ENCODE measurements around the gene CDC5L. TPM values are rescaled to one million over a fixed set of nuclear protein-coding genes. Genes with fewer than 3 reads are reported as not detected.

Gene CDC5L
- total RNA-seq, 4 donors from 2014 or later: 12.3 to 19.2 (median 13.9) TPM

DNA sequence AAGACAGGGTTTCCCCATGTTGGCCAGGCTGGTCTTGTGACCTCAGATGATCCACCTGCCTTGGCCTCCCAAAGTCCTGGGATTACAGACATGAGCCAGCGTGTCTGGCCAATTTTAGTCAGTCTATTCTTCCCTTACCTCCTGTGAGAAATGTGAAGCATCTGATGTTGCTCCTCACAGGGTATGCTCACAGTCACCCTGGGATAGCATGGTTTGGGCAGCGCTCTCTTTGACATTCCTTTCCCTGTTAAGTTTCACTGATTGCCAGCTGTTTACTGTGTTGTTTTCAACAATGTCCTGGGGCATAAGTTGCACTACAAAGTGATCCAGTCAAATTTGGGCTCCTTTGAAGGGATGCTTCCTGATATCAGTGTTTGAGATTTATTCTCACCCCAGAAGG, 13.1 kb downstream of the CDC5L start:
- intact Hi-C loops (cut with DNase I; ENCODE audit: low total_unique reads): no loop called here
- no peak for DNase-seq (ENCODE audit: low spot score in 2 of 2)
- no peak for TF ChIP-seq POLR2A (IDR thresholded peaks at IDR 0.05)
- TF ChIP-seq CTCF (IDR thresholded peaks at IDR 0.05): no peak
- H3K4me3 ChIP-seq (ENCODE audit: low read depth, poor library complexity, severe bottlenecking): no peak overlapping the region
- WGBS, 2 donors: 94 to 97% methylated on average over 2 of the region's 2 CpGs

DNA sequence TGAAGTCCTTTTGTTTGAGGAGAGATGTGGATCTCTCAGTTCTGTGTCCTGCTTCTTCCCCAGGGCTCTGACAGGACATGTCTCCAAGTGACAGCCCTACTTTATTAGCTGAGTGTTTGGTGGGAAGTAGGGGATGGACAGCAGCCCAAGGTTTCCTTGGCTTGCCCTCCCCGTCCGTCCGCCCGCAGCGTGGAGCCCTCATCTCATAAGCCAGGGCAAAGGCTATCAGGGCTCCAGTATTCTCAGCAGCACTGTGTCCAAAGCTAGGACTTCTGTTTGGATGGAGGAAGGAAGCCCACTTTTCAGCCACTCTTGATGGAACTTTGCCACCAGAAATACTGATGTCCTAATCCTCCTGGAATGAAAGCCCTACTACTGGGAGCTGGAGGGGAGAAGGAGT, 13.6 kb downstream of the CDC5L start:
- DNase-seq (ENCODE audit: low spot score in 2 of 2): no peak
- H3K4me3 ChIP-seq (ENCODE audit: low read depth, poor library complexity, severe bottlenecking): no peak overlapping the region
- intact Hi-C loops (cut with DNase I; ENCODE audit: low total_unique reads): no loop called here
- 62 to 83% methylated on average over 4 to 5 of the region's 5 CpGs for WGBS, 2 donors
- TF ChIP-seq CTCF (IDR thresholded peaks at IDR 0.05) (no peak), POLR2A (IDR thresholded peaks at IDR 0.05) (no peak)

DNA sequence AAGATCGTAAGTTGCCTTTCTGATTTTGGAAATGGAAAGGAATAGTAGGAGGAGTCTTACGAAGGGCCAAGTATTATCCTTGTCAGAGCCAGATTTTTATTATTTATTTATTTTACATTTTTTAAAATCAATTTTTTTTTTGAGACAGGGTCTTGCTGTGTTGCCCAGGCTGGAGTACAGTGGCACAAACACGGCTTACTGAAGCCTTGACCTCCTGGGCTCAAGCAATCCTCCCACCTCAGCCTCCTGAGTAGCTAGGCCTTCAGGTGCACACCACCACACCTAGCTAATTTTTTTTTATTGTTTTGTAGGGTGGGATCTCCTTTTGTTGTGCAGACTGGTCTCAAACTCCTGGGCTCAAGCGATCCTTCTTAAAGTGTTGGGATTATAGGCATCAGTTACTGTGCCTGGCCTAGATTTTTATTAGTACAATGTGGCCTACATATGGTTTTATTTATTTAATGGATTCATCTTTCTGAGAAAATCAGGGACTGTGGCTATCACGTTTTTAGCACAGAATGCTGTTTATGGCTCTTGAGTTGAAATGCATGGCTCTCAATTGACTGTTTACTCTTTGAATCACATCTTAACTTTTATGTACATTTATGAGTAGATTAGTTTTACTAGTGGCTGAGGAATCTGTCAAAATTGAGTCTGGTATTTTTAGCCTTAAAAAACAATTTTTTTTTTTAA, 16.7 kb downstream of the CDC5L start:
- TF ChIP-seq POLR2A (IDR thresholded peaks at IDR 0.05) (no peak), CTCF (IDR thresholded peaks at IDR 0.05) (no peak)
- DNase-seq (ENCODE audit: low spot score in 2 of 2): no peak
- H3K4me3 ChIP-seq (ENCODE audit: low read depth, poor library complexity, severe bottlenecking): no peak overlapping the region
- intact Hi-C loops (cut with DNase I; ENCODE audit: low total_unique reads): no loop called here
- WGBS, 2 donors: 82 to 85% methylated on average over 5 of the region's 5 CpGs

GRCh38 chr6:44404715-44405099, 17.2 kb downstream of the CDC5L start:
- TF ChIP-seq CTCF (IDR thresholded peaks at IDR 0.05): no peak
- TF ChIP-seq POLR2A (IDR thresholded peaks at IDR 0.05): no peak
- intact Hi-C loops (cut with DNase I; ENCODE audit: low total_unique reads): no loop called here
- no peak overlapping the region for H3K4me3 ChIP-seq (ENCODE audit: low read depth, poor library complexity, severe bottlenecking)
- WGBS, 2 donors: 84 to 90% methylated on average over 1 of the region's 1 CpG
- no peak for DNase-seq (ENCODE audit: low spot score in 2 of 2)

DNA sequence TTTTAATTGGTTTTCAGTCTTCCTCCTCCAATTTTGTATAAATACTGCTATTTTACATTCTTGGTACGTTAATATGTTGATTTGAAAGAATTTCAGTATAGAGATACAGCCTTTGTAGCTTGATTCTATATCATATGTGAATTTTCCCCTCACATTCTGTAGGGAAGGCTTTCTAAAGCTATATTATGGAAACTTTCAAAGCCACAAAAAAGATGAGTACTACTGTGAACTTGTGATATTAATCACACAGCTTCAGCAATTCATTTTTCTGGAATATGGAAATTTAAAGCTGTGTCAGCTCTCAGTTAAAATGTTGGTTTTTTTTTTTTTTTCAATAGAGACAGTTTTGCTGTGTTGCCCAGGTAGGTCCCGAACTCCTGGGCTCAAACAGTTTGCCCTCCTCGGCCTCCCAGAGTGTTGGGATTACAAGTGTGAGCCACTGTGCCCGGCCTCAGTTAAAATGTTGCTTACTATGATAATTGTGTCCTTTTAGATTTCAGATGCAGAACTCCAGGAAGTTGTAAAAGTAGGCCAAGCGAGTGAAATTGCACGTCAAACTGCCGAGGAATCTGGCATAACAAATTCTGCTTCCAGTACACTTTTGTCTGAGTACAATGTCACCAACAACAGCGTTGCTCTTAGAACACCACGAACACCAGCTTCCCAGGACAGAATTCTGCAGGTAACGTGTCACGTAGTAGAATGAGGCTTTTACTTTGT, 20.6 kb downstream of the CDC5L start:
- no peak for DNase-seq (ENCODE audit: low spot score in 2 of 2)
- intact Hi-C loops (cut with DNase I; ENCODE audit: low total_unique reads): no loop called here
- WGBS, 2 donors: 93 to 95% methylated on average over 11 of the region's 11 CpGs
- TF ChIP-seq CTCF (IDR thresholded peaks at IDR 0.05) (no peak), POLR2A (IDR thresholded peaks at IDR 0.05) (no peak)
- no peak overlapping the region for H3K4me3 ChIP-seq (ENCODE audit: low read depth, poor library complexity, severe bottlenecking)

Measured in lower leg skin (tissue), 4 donors.